Esophagus muscularis mucosa (tissue), 3 donors: ENCODE data around the gene LCMT2.

Experiments
- CTCF ChIP-seq, 3 experiments: fragments of 200-600 bp in 2 of 3; fragments of 450-650 bp in 1 of 3; sonication (generic) in 2 of 3; IDR thresholded peaks; one replicate each; pipeline ENCODE4 v1.5.1; 2017 to 2019; ENCODE audit warnings: antibody characterized with exemption in 3 of 3, mild to moderate bottlenecking in 2 of 3, moderate library complexity in 1 of 3
- POLR2A ChIP-seq: fragments of 450-650 bp; IDR thresholded peaks from one replicate; pipeline ENCODE4 v1.6.1; 2017; ENCODE audit warnings: antibody characterized with exemption, moderate library complexity, mild to moderate bottlenecking, low read depth

GRCh38 chr15:43283526-43283925, 46.8 kb downstream of the LCMT2 start:
- no peak for TF ChIP-seq CTCF (IDR thresholded peaks at IDR 0.05)
- no peak for TF ChIP-seq POLR2A
